IPS-NIHi11 (cell line): Measurements from ENCODE around the gene MFSD6L.

ENCODE experiments used
- DNase-seq: peaks from one replicate; pipeline ENCODE4 v3.0.0; 2012; ENCODE audit warnings: mixed read lengths, low spot score

The MFSD6L gene

DNA sequence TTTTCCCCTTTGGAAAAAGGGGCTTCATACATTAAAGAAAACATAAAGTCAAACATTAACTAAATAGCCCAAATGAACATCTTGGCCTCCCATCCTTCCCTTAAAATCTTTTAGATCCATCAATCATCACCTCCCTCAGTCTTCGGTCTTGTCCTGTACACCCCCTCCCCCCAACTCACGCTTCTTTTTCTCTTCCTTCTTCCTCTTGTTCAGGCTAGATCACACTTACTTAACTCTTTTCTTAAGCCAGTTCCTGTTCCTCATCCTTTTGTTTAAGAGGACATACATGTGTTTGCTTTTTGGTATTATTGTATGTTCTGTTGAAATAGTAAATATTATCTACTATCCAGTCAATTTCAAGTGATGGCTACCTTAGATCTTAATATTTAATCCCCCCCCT, 5.5 kb downstream of the MFSD6L start:
- DNase-seq = no peak

DNA sequence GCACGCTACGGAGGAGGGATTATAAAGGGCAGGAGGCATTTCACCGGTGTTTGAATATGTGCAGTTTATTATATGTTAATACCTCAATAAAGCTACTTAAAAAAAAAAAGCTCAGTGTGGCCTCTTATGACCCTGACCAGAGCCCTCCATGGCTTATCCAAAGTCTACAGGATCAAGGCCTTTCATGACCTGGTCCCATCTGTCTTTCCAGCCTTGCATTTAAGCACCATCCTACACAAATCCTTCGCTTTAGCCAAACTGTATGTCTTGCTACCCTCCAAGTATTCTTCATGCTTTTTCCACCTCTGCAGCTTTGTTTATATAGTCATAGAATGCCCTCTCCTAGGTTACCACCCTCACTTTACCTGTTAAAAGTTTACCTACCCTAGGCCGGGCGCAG, 6.5 kb downstream of the MFSD6L start:
- DNase-seq = no peak

DNA sequence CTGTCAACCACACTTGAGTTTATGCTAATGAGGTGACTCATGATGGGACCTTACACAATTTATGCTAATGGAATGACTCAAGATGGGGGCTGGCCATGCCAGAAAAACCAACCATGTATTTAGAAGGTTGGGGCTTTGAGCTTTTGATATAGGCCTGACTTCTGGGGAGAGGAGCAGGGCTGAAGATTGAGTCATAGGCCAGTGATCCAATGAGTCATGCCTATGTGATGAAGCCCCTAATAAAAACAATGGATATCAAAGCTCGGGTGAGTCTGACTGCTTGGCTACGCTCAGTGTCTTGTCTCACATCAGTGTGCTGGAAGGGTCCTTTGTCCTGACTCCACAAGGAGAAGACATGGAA, 7.3 kb downstream of the MFSD6L start:
- no peak for DNase-seq

DNA sequence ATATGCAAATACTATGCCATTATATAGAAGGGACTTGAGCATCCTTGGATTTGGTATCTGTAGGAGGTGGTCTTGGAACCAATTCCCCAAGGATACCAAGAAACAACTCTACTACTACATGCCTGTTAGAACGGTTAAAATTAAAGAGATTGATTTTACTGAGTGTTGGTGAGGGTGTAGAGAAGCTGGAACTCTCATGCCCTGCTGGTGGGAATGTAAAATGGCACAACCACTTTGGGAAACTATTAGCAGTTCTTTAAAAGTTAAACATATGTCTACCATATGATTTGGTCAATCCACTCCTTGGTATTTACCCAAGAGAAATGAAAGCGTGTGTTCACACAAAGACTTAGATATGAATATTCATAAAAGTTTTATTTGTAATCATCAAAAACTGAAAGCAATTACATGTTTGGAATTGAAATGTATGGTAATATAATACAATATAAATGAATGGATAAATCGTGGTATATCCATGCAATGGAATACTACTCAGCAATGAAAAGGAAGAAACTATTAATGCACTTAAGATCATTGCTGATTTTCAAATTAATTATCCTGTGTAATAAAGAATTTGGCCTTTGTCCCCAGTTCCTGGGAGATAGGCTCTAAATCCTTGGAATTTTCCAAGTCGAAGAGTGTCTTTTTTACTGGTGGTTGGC, 7.8 kb downstream of the MFSD6L start:
- no peak for DNase-seq

DNA sequence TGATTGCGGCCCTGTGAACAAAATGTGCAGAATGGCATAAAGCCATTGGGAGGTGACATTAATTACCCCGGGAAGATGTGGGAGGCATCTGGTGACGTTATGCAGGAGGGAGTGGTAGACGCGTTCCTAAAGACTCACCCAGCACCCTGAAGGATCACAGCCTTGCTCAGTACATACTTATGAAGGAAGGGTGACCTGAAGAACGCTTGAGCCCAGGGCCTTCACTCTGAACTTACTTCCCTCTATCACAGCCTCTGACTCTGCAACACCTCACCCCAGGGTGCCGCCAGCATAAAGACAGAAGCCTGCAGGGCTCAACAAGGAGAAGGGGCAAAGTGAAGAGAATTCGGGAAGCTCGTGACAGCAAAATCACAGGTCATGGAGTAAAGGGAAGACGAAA, 9.4 kb downstream of the MFSD6L start:
- DNase-seq = no peak

DNA sequence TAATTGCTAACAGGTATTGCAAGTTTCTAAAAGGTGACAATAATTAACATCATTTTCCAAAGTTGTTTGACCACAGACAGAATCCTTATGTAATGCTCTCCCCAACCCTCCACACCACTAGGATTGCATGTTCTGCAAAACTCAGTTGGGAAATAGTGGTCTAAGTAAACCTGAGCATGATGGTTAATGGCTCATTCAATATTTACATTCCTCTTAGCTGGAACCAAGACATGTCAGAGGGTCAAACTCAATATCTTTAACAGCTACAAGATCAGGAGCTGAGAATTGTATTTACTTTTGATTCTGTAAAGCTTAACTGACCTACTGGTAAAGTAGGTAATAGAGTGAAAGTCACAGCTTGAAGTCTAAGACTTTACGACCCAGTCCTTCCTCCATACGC, 10.2 kb downstream of the MFSD6L start:
- DNase-seq = no peak

DNA sequence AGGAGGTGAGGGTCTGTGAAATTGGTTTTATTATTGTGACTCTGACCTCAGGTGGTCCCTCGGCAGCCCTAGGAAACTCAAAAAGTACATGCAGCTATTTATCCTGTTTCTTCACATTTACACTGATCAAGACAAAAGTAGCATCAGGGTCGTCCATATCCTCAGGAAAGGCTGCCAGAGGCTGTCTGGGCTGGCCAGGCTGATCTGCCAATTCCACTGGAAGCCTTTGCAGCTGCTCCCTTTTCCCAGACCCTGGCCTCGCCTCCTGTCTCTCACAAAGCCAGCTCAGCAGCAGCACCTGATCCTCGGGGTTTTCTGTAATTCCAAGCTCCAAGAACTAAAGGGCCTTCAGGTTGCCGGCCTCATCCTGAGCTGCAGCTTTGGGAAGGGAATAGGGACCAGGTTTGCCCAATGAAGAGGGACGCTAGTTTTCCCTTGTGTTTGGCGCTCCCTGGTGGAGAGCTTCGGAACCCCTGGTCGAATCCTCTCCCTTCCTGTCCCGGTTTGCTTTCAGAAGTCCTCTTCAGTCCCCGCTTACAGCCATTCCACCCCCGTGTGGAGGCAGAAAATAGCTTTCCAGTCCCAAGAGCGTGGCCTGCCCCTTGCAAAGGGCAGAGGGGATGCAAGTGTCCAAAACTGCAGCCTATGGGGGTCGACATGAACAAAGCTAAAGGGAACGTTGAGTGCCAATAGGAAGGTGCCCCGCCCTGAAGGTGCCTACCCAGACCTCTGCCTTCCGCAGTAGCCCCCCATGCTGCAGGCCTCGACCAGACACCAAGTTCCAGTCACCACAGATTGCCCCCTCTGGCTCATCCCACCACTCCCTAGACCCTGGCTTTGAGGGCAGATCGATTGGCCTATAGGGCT, 13.4 kb downstream of the MFSD6L start:
- DNase-seq = peak; percentile 86

DNA sequence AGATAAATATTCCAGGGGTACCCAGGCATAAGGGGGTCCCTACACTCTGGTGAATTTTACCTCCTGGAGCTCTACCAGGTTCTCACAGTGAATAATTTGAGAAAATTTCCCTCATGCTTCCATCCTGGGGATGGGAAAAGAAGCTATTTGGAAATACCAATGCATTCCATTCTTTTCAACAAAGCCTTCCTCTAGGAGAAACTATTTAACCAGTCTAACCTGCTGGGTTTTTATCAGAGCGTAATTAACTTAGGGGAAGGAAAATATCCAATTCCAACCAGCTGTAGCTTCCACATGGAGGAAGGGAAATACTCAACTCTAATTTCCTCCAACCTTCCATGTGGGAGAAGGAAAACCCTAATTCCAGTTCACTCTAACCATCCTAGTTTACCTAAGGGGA, 17.0 kb downstream of the MFSD6L start:
- no peak for DNase-seq

DNA sequence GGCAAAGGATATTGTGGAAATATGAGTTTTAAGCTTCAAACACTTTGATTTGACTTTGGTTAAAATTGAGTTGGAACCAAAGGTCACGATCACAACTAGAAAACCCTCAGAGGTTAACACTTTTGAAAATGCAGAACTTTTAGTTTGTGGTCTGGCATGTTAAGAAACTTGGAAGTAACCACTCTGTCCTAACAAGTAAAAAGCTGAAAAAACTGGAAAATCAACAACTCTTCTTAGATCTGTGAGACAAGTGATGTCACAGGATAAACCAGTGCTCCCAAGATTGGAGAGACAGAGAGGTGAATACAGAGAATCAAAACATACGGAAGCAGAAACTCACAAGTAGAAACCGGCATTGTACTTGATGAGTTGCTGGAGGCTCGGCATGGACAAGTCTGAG, 17.4 kb downstream of the MFSD6L start:
- DNase-seq = no peak

DNA sequence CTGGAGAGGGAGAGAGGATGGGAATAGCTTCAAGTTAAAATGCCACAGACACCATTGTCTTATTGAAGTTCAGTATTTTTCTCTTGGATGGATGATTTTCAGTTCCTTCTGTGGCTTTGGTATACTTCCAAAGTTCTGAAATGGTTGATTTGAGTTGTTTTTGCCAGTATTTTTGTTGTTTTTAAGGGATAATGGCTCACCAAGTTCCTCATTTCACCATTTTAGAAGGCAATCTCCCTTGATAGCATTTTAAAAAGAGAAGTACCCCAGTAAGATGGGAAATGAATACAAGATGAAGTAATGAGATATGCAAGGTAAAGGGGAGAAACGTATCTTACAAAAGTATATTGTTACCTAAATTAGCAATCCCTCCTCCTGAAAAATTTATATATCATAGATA, 22.3 kb downstream of the MFSD6L start:
- no peak for DNase-seq

DNA sequence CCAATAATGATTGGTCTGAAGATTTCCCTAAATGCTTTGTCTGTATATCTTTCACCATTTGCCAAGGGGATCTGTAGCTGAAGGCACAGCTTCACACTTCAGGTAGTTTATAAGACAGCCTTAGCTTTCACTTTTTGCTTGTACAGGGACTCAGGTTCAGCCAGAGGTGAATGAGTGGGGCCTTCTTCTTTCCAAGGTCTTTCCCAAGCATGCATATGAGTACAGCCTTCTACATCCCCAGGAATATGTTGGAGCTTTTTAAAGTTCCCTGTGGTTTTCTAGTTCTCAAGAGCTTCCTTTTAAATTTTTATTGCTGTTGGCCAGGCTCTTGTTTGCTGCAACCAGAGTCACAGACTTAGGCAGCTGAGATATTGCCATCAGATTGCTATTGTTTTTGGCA, 22.9 kb downstream of the MFSD6L start:
- DNase-seq = no peak

DNA sequence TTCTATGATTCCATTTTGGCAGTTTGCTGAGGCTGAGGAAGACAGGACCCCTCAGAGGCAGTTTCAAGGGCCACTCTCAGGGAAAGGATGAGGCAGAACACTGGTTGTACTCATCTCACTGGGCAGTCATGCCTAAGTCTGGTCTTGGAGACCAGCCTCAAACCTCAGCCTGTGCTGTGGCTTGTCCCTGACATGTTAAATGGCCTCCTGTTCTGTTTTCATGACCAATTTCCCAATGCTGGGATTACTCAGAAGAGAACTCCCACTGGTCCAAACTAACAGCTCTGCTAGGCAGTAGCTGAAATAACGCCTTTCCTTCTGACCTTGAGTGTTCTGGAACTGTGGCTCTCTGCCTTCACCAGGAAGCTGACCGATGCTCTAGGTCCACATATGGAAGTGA, 32.4 kb downstream of the MFSD6L start:
- DNase-seq = no peak

DNA sequence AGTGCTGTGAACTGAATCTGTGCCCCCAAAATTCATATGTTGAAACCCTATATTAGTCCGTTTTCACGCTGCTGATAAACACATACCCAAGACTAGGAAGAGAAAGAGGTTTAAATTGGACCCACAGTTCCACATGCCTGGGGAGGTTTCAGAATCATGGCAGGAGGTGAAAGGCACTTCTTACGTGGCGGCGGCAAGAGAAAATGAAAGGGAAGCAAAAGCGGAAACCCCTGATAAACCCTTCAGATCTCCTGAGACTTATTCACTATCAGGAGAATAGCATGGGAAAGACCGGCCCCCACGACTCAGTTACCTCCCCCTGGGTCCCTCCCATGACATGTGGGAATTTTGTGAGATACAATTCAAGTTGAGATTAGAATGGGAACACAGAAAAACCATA, 37.2 kb downstream of the MFSD6L start:
- DNase-seq = no peak

DNA sequence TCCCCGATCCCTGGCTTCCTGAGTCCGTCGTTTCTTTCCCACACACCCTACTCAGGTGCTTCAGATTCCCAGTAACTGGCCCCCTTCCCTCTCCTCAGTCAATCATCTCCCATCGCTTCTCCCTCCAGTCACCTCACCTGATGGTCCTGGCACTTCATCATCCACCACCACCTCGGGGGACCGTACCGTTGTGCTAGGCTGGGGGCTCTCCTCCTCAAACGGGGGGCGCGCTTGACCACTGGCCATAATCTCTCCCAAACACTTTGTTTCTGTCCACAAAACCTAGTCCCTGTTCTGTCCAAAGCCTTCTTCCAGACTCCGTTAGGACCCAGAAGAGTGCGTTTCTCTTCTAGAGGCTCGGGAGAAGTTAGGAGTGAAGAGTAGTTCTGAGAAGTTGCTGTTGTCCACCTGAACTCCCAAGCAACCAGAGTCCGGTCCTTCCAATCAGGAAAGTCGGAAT, 41.0 kb downstream of the MFSD6L start, which contains the start of gene SPDYE4:
SPDYE4 (minus strand) TSS at position 410 of the 460 bp plus-strand sequence; CDS start at position 246, 164 bp downstream.
- DNase-seq = no peak

DNA sequence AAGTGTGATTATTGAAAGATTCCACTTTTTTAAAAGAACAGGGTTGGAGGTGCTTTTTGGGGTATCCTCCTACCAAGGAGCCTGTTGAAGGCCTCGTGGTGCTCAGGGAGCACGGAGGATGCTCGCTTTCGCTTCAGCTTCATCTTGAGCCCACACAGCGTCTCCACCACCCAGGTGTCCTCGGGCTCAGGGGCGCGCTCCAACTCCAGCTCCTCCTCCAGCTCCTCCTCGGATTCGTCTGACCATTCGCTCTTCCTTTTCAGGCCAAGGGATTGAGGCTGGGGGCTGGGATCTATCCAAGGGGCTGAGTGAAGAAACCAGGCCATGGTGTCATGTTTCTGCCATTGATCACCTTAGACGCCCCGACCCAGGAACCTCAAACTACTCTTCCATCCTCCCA, 42.0 kb downstream of the MFSD6L start:
- DNase-seq = no peak

DNA sequence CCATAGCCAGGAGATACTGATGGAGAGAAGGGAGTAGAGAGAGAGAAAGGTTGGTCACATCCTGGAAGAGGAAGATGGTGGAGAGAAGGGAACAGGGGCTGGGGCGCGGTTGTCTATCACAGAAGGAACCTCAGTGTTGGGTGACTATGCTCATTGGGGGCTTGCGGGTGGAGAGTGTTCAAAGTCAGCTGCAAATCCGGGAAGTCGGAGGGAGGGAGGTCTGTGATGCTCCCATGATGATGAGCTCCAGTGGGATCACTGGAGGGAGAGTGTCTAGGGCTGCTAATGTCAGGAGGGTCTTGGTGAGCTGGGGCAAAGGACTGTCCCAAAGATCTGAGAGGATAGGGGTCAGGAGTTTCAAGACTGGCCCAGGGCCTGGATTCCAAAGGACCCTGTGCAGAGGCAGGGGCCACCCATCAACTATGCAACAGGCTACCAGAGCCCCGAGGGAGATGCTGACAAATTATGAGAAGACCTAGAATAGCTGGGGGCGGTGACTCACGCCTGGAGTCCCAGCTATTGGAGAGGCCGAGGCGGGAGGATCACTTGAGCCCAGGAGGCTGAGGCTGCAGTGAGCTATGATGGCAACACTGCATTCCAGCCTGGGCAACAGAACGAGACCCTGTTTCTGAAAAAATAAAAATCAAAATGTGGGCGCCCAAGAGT, 43.4 kb downstream of the MFSD6L start:
- no peak for DNase-seq

DNA sequence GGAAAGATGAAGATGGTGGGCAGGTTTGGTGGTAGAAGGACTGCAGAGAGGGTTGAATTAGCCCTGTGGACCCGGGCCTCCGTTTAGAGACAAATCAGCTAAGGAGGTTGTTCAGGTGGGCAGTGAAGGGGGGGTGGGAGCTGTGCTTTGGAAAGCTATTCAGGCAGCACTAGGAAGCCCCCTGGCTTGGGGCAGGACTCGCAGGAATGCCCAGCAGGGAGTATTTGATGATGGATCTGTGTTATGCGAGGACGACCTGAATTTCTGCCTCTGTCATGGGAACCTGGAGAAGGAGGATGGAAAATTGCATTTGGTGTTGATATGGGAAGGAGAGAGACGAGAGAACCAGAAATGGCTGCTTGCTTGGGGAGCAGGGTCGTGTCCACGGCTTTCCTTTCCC, 44.3 kb downstream of the MFSD6L start:
- no peak for DNase-seq

DNA sequence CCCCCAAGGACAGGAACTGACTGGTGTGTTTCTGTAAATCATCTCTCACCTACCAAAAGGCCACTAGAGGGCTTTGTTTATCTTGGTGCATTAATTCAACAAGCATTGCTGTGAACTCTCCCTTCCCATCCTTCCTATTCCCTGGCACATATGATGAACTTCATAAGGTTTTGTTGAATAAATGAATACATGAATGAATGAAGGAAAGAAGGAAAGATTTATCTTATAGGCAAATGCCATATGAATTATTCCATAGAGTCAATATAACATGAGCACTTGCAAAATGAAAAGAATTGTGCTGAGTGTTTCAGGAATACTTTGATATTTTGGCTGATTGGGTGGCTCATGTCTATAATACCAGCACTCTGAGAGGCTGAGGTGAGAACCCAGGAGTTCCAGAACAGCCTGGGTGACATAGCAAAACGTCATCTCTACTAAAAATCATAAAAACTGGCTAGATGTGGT, 45.2 kb downstream of the MFSD6L start:
- DNase-seq = peak; percentile 54

DNA sequence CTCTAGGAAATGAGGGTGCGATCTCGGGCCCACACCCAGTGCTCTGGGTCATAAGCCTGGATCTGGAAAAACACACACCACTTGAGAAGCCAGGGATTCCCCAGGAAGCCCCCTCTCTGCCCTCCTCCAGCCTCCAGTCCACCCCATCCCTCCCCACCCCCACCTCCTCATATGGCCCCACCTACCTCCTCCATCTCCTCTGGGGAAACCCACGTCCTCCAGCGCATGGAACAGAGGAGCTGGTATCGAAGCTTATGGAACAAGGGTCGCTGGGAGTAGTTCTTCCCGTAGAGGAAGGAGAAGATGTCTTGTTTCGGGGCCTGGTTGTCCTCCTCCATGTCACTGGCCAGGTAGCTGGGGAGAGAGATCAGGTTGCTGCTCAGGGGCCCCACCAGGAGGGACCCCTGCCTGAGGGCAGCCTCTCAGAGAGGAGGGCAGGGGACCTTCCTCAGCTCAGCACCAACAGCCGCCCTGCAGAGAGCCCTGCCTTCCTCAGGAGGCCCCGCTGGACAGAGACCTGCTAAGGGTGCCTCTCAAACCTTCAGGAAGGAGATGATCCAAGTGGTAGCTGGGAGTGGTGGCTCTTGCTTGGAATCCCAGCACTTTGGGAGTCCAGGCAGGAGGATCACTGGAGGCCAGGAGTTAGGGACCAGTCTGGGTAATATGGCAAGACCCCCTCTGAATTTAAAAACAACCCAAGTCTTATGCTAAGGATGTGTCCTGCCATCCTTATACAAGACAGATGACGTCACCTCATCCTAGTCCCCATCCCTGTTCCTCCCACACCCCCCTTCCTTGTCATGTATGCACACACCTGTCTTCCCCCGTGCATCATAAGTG, 45.8 kb downstream of the MFSD6L start:
- DNase-seq = no peak

DNA sequence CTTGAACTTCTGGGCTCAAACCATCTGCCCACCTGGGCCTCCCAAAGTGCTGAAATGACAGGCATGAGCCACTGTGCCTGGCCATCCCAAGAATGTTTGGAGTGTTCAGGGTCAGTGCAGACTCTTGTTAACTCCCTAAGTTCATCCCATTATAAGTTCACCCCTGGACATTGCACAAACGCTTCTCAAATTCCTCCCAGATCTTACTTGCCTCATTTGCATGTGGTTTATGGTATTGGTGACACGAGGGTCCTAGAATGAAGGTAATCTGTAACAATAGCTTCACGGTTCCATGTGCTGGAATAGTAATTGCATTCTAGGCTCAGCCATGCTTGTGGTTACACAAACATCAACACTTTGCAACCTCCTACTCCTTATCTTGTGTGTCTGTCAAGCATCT, 49.5 kb downstream of the MFSD6L start:
- no peak for DNase-seq

DNA sequence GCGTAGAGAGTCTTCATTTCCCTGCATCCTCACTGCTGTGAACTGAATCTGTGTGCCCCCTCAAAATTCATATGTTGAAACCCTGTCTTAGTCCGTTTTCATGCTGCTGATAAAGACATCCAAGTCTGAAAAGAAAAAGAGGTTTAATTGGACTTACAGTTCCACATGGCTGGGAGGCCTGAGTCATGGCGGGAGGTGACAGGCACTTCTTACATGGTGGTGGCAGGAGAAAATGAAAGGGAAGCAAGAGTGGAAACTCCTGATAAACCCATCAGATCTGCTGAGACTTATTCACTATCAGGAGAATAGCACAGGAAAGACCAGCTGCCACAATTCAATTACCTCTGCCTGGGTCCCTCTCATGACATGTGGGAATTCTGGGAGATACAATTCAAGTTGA, 51.4 kb downstream of the MFSD6L start:
- no peak for DNase-seq
